Dedifferentiated amniotic fluid mesenchymal stem cell (primary cell): ENCODE measurements around the gene CACNA2D3.

Source experiments
- DNase-seq: peaks from one replicate; pipeline ENCODE4 v3.0.0-alpha.2; 2016; ENCODE audit errors: extremely low spot score

Gene CACNA2D3

GRCh38 chr3:54530091-54530490 lies 407.7 kb downstream of the CACNA2D3 start:
- DNase-seq: no peak

- DNase-seq: no peak
Observed at GRCh38 chr3:54530944-54531343, 408.6 kb downstream of the CACNA2D3 start.

GRCh38 chr3:54531741-54532140 lies 409.4 kb downstream of the CACNA2D3 start:
- DNase-seq: no peak

- DNase-seq: no peak
Observed at GRCh38 chr3:54533856-54534255, 411.5 kb downstream of the CACNA2D3 start.

- DNase-seq: no peak
Observed at GRCh38 chr3:54535619-54536018, 413.3 kb downstream of the CACNA2D3 start.

GRCh38 chr3:54536450-54536849 lies 414.1 kb downstream of the CACNA2D3 start:
- no peak for DNase-seq

- no peak for DNase-seq
Observed at GRCh38 chr3:54537506-54537905, 415.2 kb downstream of the CACNA2D3 start.

GRCh38 chr3:54538346-54538745 lies 416.0 kb downstream of the CACNA2D3 start:
- DNase-seq: no peak

- no peak for DNase-seq
Observed at GRCh38 chr3:54541369-54541768, 419.0 kb downstream of the CACNA2D3 start.

GRCh38 chr3:54543446-54543845 lies 421.1 kb downstream of the CACNA2D3 start:
- no peak for DNase-seq

GRCh38 chr3:54547051-54547450 lies 424.7 kb downstream of the CACNA2D3 start:
- DNase-seq: no peak

GRCh38 chr3:54547846-54548245 lies 425.5 kb downstream of the CACNA2D3 start:
- DNase-seq: no peak

- no peak for DNase-seq
Observed at GRCh38 chr3:54549607-54550220, 427.4 kb downstream of the CACNA2D3 start.

- DNase-seq: no peak
Observed at GRCh38 chr3:54550221-54550977, 428.0 kb downstream of the CACNA2D3 start.

- DNase-seq: no peak
Observed at GRCh38 chr3:54556630-54557029, 434.3 kb downstream of the CACNA2D3 start.

- DNase-seq: no peak
Observed at GRCh38 chr3:54557538-54558428, 435.4 kb downstream of the CACNA2D3 start.

GRCh38 chr3:54563501-54564200 lies 441.3 kb downstream of the CACNA2D3 start:
- DNase-seq: no peak

GRCh38 chr3:54564374-54564925 lies 442.1 kb downstream of the CACNA2D3 start:
- DNase-seq: no peak

- no peak for DNase-seq
Observed at GRCh38 chr3:54565956-54566355, 443.6 kb downstream of the CACNA2D3 start.

GRCh38 chr3:54567949-54568348 lies 445.6 kb downstream of the CACNA2D3 start:
- no peak for DNase-seq

- DNase-seq: no peak
Observed at GRCh38 chr3:54570008-54570407, 447.7 kb downstream of the CACNA2D3 start.
